ENCODE results near the gene TXNIP. TPM values are rescaled to one million over a fixed set of nuclear protein-coding genes. Genes with fewer than 3 reads are reported as not detected.

The TXNIP gene
- total RNA-seq, 1 experiment from 2014 or later, result 23.2 TPM

DNA sequence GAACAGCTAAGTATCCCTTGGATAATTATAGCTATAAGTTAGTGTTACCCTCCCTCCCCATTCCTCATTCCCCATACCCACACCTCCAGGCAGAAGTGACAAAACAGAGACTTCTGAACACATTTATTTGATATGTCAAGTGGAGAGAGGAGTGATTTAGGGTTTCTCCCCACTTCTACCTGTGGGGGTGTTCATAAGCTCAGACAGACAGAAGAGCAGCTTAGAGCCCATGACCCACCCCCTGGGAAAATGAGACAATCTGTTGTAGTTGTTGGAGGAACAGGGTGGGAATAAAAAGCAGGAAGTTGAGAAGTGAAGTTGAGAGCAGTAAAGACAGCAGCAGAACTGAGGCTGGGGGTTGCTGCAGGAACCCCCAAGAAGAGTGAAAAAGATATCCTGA lies 37.0 kb downstream of the TXNIP start:
- Mint-ChIP-seq H3K36me3 (ENCODE audit: insufficient read depth in 1 of 3, low read depth in 3 of 3) (no peaks in the 10 kb centered on the region; a peak in 1 of 7 replicates), H3K4me3 (peak overlapping the region; percentile 87 to 95; a peak in 4 of 5 replicates), H3K9me3 (no peaks in the 10 kb centered on the region), H3K27ac (no peak overlapping the region), H3K27me3 (ENCODE audit: low read depth) (peaks cover 81% of the 10 kb centered on the region), H3K4me1 (peaks cover 38 to 44% of the 10 kb centered on the region in 2 experiments)
- Histone ChIP-seq H2BK20ac (ENCODE audit: low read depth, low read length, poor library complexity, severe bottlenecking) (no peak overlapping the region), H4K8ac (replicated peaks; ENCODE audit: insufficient read length, low read depth, low read length) (no peak overlapping the region), H2BK5ac (ENCODE audit: insufficient read length, low read length) (no peak overlapping the region), H4K20me1 (ENCODE audit: control insufficient read depth, insufficient read depth, insufficient read length) (no peaks in the 10 kb centered on the region), H3K9me3 (ENCODE audit: control insufficient read depth, low read depth, low read length) (no peaks in the 10 kb centered on the region), H2AK5ac (ENCODE audit: insufficient read length, low read length) (no peak overlapping the region), H3T11ph (ENCODE audit: low read length) (no peak overlapping the region), H2AFZ (ENCODE audit: low read length) (no peak overlapping the region), H4K5ac (ENCODE audit: insufficient read length, low read depth, low read length) (no peak overlapping the region), H2BK120ac (ENCODE audit: low read depth, low read length, poor library complexity, severe bottlenecking) (no peak overlapping the region), H2BK15ac (ENCODE audit: low read depth, low read length) (no peak overlapping the region), H3K79me2 (ENCODE audit: insufficient read depth, low read length) (no peaks in the 10 kb centered on the region), H3K23me2 (ENCODE audit: insufficient read length, low read depth, low read length, poor library complexity, severe bottlenecking) (peaks cover 31% of the 10 kb centered on the region), H3K14ac (ENCODE audit: insufficient read depth, low read length) (no peak overlapping the region), H3K18ac (ENCODE audit: insufficient read length, low read depth, low read length) (no peak overlapping the region), H3K9ac (ENCODE audit: extremely low read depth, insufficient read length, low read length) (no peak overlapping the region), H3K4ac (ENCODE audit: low read depth, low read length) (no peak overlapping the region), H3K4me1 (ENCODE audit: insufficient read depth, low read length) (peaks cover 2% of the 10 kb centered on the region; the same call in 1 of the 2 replicates), H3K56ac (ENCODE audit: insufficient read length, low read depth, low read length) (no peak overlapping the region), H3K79me1 (ENCODE audit: insufficient read depth, low read depth, low read length, poor library complexity, severe bottlenecking) (no peaks in the 10 kb centered on the region), H2BK12ac (ENCODE audit: insufficient read length, low read depth, low read length) (no peak overlapping the region), H3K23ac (ENCODE audit: insufficient read length, low read depth, low read length) (no peak overlapping the region), H3K4me2 (ENCODE audit: insufficient read depth, insufficient read length, low read length) (no peak overlapping the region), H3K27me3 (ENCODE audit: insufficient read depth, low read length) (peaks cover 45% of the 10 kb centered on the region), H3K27ac (ENCODE audit: insufficient read length, low read depth, low read length) (no peak overlapping the region), H4K91ac (ENCODE audit: insufficient read length, low read depth, low read length) (no peak overlapping the region)
- no peak for DNase-seq
- no peak for TF ChIP-seq CTCF (conservative IDR thresholded peaks at IDR 0.05)

Measured in H9 (cell line).